ENCODE results near the gene NBPF12.
A peak's percentile ranks its signal among the peaks of the same experiment; 100 is the strongest.
"Not testable (repeated sequence)": the region's sequence is repeated elsewhere in the genome, so short reads cannot be mapped to it uniquely, and the experiment has no call there.

The NBPF12 gene
- 24.1 to 73.5 reads per million in 2 experiments for total RNA-seq

GRCh38 chr1:146938242-146938902, at the start of gene NBPF12:
NBPF12 (plus strand) TSS chr1:146938324; CDS start chr1:146960144, 21,820 bp downstream.
- peak; percentile 61 for DNase-seq (ENCODE audit: low read depth)

GRCh38 chr1:146891355-146891754, 46.8 kb upstream of the NBPF12 start:
- DNase-seq (ENCODE audit: low read depth) = not testable (repeated sequence)

- DNase-seq (ENCODE audit: low read depth) = not testable (repeated sequence)
Observed at GRCh38 chr1:146892331-146892730, 45.8 kb upstream of the NBPF12 start.

- not testable (repeated sequence) for DNase-seq (ENCODE audit: low read depth)
Observed at GRCh38 chr1:146907565-146908261, 30.4 kb upstream of the NBPF12 start.

- DNase-seq (ENCODE audit: low read depth) = not testable (repeated sequence)
Observed at GRCh38 chr1:146912975-146913374, 25.1 kb upstream of the NBPF12 start.

GRCh38 chr1:146920811-146921210, 17.3 kb upstream of the NBPF12 start:
- DNase-seq (ENCODE audit: low read depth) = not testable (repeated sequence)

GRCh38 chr1:146922614-146923013, 15.5 kb upstream of the NBPF12 start:
- DNase-seq (ENCODE audit: low read depth) = not testable (repeated sequence)

GRCh38 chr1:146924106-146924505, 14.0 kb upstream of the NBPF12 start:
- not testable (repeated sequence) for DNase-seq (ENCODE audit: low read depth)

- DNase-seq (ENCODE audit: low read depth) = not testable (repeated sequence)
Observed at GRCh38 chr1:146926413-146926812, 11.7 kb upstream of the NBPF12 start.

GRCh38 chr1:146930225-146930624, 7.9 kb upstream of the NBPF12 start:
- not testable (repeated sequence) for DNase-seq (ENCODE audit: low read depth)

- not testable (repeated sequence) for DNase-seq (ENCODE audit: low read depth)
Observed at GRCh38 chr1:146934390-146935223, 3.5 kb upstream of the NBPF12 start.

GRCh38 chr1:146937462-146937861, 662 bp upstream of the NBPF12 start:
- not testable (repeated sequence) for DNase-seq (ENCODE audit: low read depth)

GRCh38 chr1:146938927-146939786, 1.0 kb downstream of the NBPF12 start:
- not testable (repeated sequence) for DNase-seq (ENCODE audit: low read depth)

- DNase-seq (ENCODE audit: low read depth) = not testable (repeated sequence)
Observed at GRCh38 chr1:146940293-146940692, 2.2 kb downstream of the NBPF12 start.

GRCh38 chr1:146943342-146943886, 5.3 kb downstream of the NBPF12 start:
- not testable (repeated sequence) for DNase-seq (ENCODE audit: low read depth)

- DNase-seq (ENCODE audit: low read depth) = not testable (repeated sequence)
Observed at GRCh38 chr1:146948127-146948526, 10.0 kb downstream of the NBPF12 start.

- DNase-seq (ENCODE audit: low read depth) = not testable (repeated sequence)
Observed at GRCh38 chr1:146964340-146964739, 26.2 kb downstream of the NBPF12 start.

- not testable (repeated sequence) for DNase-seq (ENCODE audit: low read depth)
Observed at GRCh38 chr1:146966351-146966750, 28.2 kb downstream of the NBPF12 start.

- not testable (repeated sequence) for DNase-seq (ENCODE audit: low read depth)
Observed at GRCh38 chr1:146970656-146971055, 32.5 kb downstream of the NBPF12 start.

- not testable (repeated sequence) for DNase-seq (ENCODE audit: low read depth)
Observed at GRCh38 chr1:146972681-146973080, 34.6 kb downstream of the NBPF12 start.

GRCh38 chr1:146985855-146986254, 47.7 kb downstream of the NBPF12 start:
- not testable (repeated sequence) for DNase-seq (ENCODE audit: low read depth)

Measured in T follicular helper cell (primary cell).